Measurements from ENCODE around the gene TASP1.
A peak's percentile ranks its signal among the peaks of the same experiment; 100 is the strongest.
"Not testable (repeated sequence)": the region's sequence is repeated elsewhere in the genome, so short reads cannot be mapped to it uniquely, and the experiment has no call there.

Gene TASP1

GRCh38 chr20:13492001-13492481 is 146.7 kb downstream of the TASP1 start:
- FAIRE-seq: no peak

- no peak for FAIRE-seq
These were observed 151.5 kb downstream of the TASP1 start for GRCh38 chr20:13487202-13487601.

- FAIRE-seq: no peak
These were observed 152.0 kb downstream of the TASP1 start for GRCh38 chr20:13486694-13487093.

GRCh38 chr20:13485576-13485975 is 153.2 kb downstream of the TASP1 start:
- no peak for FAIRE-seq

- not testable (repeated sequence) for FAIRE-seq
These were observed 153.7 kb downstream of the TASP1 start for GRCh38 chr20:13485019-13485418.

- FAIRE-seq: not testable (repeated sequence)
These were observed 155.3 kb downstream of the TASP1 start for GRCh38 chr20:13483472-13483871.

GRCh38 chr20:13478366-13478765 is 160.4 kb downstream of the TASP1 start:
- FAIRE-seq: no peak

- no peak for FAIRE-seq
These were observed 164.3 kb downstream of the TASP1 start for GRCh38 chr20:13474467-13474866.

- no peak for FAIRE-seq
These were observed 169.5 kb downstream of the TASP1 start for GRCh38 chr20:13469262-13469661.

GRCh38 chr20:13468166-13468565 is 170.6 kb downstream of the TASP1 start:
- no peak for FAIRE-seq

GRCh38 chr20:13464702-13465101 is 174.0 kb downstream of the TASP1 start:
- no peak for FAIRE-seq

GRCh38 chr20:13461849-13462458 is 176.8 kb downstream of the TASP1 start:
- no peak for FAIRE-seq

- FAIRE-seq: no peak
These were observed 179.8 kb downstream of the TASP1 start for GRCh38 chr20:13458860-13459451.

GRCh38 chr20:13457487-13457886 is 181.2 kb downstream of the TASP1 start:
- FAIRE-seq: peak; percentile 77

- no peak for FAIRE-seq
These were observed 183.0 kb downstream of the TASP1 start for GRCh38 chr20:13455713-13456112.

GRCh38 chr20:13453367-13453766 is 185.4 kb downstream of the TASP1 start:
- FAIRE-seq: no peak

- no peak for FAIRE-seq
These were observed 186.1 kb downstream of the TASP1 start for GRCh38 chr20:13452470-13453124.

GRCh38 chr20:13449868-13450434 is 188.8 kb downstream of the TASP1 start:
- FAIRE-seq: no peak

GRCh38 chr20:13447385-13448180 is 191.1 kb downstream of the TASP1 start:
- FAIRE-seq: peak; percentile 33

- no peak for FAIRE-seq
These were observed 195.0 kb downstream of the TASP1 start for GRCh38 chr20:13443690-13444089.

GRCh38 chr20:13442986-13443385 is 195.7 kb downstream of the TASP1 start:
- FAIRE-seq: no peak

GRCh38 chr20:13441388-13441787 is 197.3 kb downstream of the TASP1 start:
- FAIRE-seq: no peak

GRCh38 chr20:13436530-13436929 is 202.2 kb downstream of the TASP1 start:
- no peak for FAIRE-seq
